Keratinocyte (primary cell): Measurements from ENCODE around the gene DGLUCY. TPM values are rescaled to one million over a fixed set of nuclear protein-coding genes. Genes with fewer than 3 reads are reported as not detected.

Experiments used
- DNase-seq: peaks from one replicate; pipeline ENCODE4 v3.0.0-alpha.2; 2011; ENCODE audit warnings: low read depth, missing footprints, low spot score
- FAIRE-seq: peaks from 2 replicates; lab custom pipeline; 2011; peaks lifted over from hg19 to GRCh38; lab: Jason Lieb, UNC
- H2AFZ ChIP-seq: 2 replicates; pipeline ENCODE4 v1.6.0; 2012; ENCODE audit warnings: low read length, control low read depth, inconsistent platforms; ENCODE audit not compliant: control insufficient read depth
- H3K27ac ChIP-seq: 2 replicates; pipeline ENCODE4 v1.5.1; 2011; ENCODE audit warnings: low read length; ENCODE audit not compliant: control insufficient read depth, insufficient read depth
- H3K27me3 ChIP-seq: 3 replicates; pipeline ENCODE4 v1.6.0; 2011; ENCODE audit warnings: low read length; ENCODE audit not compliant: control insufficient read depth, insufficient read depth; ENCODE audit errors: extremely low read depth
- H3K36me3 ChIP-seq, 2 experiments: 2 replicates in 1 of 2; 3 replicates in 1 of 2; pipeline ENCODE4 v1.5.1; 2011; ENCODE audit warnings: low read length in 2 of 2, mild to moderate bottlenecking in 1 of 2; ENCODE audit not compliant: control insufficient read depth in 2 of 2, insufficient read depth in 2 of 2; ENCODE audit errors: extremely low read depth in 1 of 2
- H3K4me1 ChIP-seq: 3 replicates; pipeline ENCODE4 v1.5.1; 2011; ENCODE audit warnings: low read length; ENCODE audit not compliant: control insufficient read depth, insufficient read depth; ENCODE audit errors: extremely low read depth
- H3K4me2 ChIP-seq: 3 replicates; pipeline ENCODE4 v1.6.0; 2011; ENCODE audit warnings: low read depth, low read length; ENCODE audit not compliant: control insufficient read depth, insufficient read depth; ENCODE audit errors: extremely low read depth
- H3K4me3 ChIP-seq, 3 experiments: fragments of 200-600 bp in 1 of 3; sonication (generic) in 1 of 3; 2 replicates in 2 of 3; 3 replicates in 1 of 3; pipeline ENCODE4 v1.5.1; 2011 to 2016; ENCODE audit warnings: low read length in 3 of 3, mild to moderate bottlenecking in 3 of 3, control low read depth in 2 of 3, inconsistent platforms in 1 of 3, low read depth in 1 of 3, mixed read lengths in 1 of 3, mixed run types in 1 of 3, moderate library complexity in 1 of 3; ENCODE audit not compliant: control insufficient read depth in 2 of 3, insufficient read depth in 2 of 3; ENCODE audit errors: extremely low read depth in 1 of 3
- H3K79me2 ChIP-seq: 2 replicates; pipeline ENCODE4 v1.6.0; 2012; ENCODE audit warnings: low read length; ENCODE audit not compliant: control insufficient read depth, insufficient read depth
- H3K9ac ChIP-seq: 3 replicates; pipeline ENCODE4 v1.6.0; 2011; ENCODE audit warnings: low read length; ENCODE audit not compliant: control insufficient read depth, insufficient read depth; ENCODE audit errors: extremely low read depth
- H3K9me1 ChIP-seq: 3 replicates; pipeline ENCODE4 v1.6.0; 2011; ENCODE audit warnings: low read length; ENCODE audit not compliant: control insufficient read depth, insufficient read depth; ENCODE audit errors: extremely low read depth
- H3K9me3 ChIP-seq: 2 replicates; pipeline ENCODE4 v1.5.1; 2012; ENCODE audit warnings: low read depth, low read length; ENCODE audit not compliant: control insufficient read depth
- H4K20me1 ChIP-seq: 3 replicates; pipeline ENCODE4 v1.6.0; 2011; ENCODE audit warnings: low read length; ENCODE audit not compliant: control insufficient read depth, insufficient read depth; ENCODE audit errors: extremely low read depth
- CTCF ChIP-seq, 3 experiments: IDR thresholded peaks in 1 of 3; conservative IDR thresholded peaks in 1 of 3; optimal IDR thresholded peaks in 1 of 3; 2 replicates in 2 of 3; 3 replicates in 1 of 3; pipeline versions ENCODE3 to v1.5.1; 2011; ENCODE audit warnings: low read length in 3 of 3, mild to moderate bottlenecking in 3 of 3, moderate library complexity in 2 of 3, control low read depth in 1 of 3, inconsistent platforms in 1 of 3; ENCODE audit not compliant: insufficient read depth in 2 of 3; ENCODE audit errors: extremely low read depth in 1 of 3
- EZH2 ChIP-seq: IDR thresholded peaks from one replicate; pipeline ENCODE4 v1.6.1; 2012; ENCODE audit warnings: inconsistent platforms, mild to moderate bottlenecking, low read length, moderate library complexity
- dilution Hi-C: fragments of 300-500 bp; cut with MboI; formaldehyde crosslinking; loops from one replicate; pipeline ENCODE4 v1.7.0; 2020; ENCODE audit warnings: low sequenced_read_pairs; ENCODE audit not compliant: extremely low pct_ligation_motif_present
- polyA plus RNA-seq, 5 experiments: library from polyadenylated mRNA; depleted of rRNA in 3 of 5; stranded (reverse) in 3 of 5; stranded (forward) in 1 of 5; unstranded in 1 of 5; fragments of >200 nt; gene quantifications; 1 replicate in 1 of 5; 2 replicates in 3 of 5; 3 replicates in 1 of 5; pipeline versions ENCODE4 v1.2.1 to v1.2.3, GENCODE V29; 2011 to 2012; ENCODE audit warnings: missing spikeins in 2 of 5, low read depth in 1 of 5, low replicate concordance in 1 of 5

DGLUCY gene
- polyA plus RNA-seq, 1 donor (not counting 4 experiments of a cell fraction or from before 2014, with no cell fraction given) = 19.4 TPM

GRCh38 chr14:91253795-91254323 is 140.0 kb downstream of the DGLUCY start:
- no peak for FAIRE-seq
- no peaks in the 10 kb centered on the region for H3K9me3 ChIP-seq

GRCh38 chr14:91254461-91254860 is 140.6 kb downstream of the DGLUCY start:
- no peaks in the 10 kb centered on the region for H3K36me3 ChIP-seq
- no peaks in the 10 kb centered on the region for H3K9me1 ChIP-seq
- H3K9ac ChIP-seq = no peak overlapping the region
- peaks cover 18% of the 10 kb centered on the region for H3K4me1 ChIP-seq
- H3K9me3 ChIP-seq = no peaks in the 10 kb centered on the region
- DNase-seq (no peak), FAIRE-seq (no peak)
- no peak overlapping the region for H3K4me2 ChIP-seq
- H4K20me1 ChIP-seq = no peaks in the 10 kb centered on the region
- H3K79me2 ChIP-seq = no peaks in the 10 kb centered on the region
- dilution Hi-C loops = no loop called here
- no peak overlapping the region for H2AFZ ChIP-seq
- no peak overlapping the region for H3K27ac ChIP-seq
- H3K4me3 ChIP-seq = no peak overlapping the region
- H3K27me3 ChIP-seq = no peaks in the 10 kb centered on the region
- no peak for TF ChIP-seq EZH2
- no peak for TF ChIP-seq CTCF (optimal IDR thresholded peaks at IDR 0.05 in 1 of 3, IDR thresholded peaks at IDR 0.05 in 1 of 3, conservative IDR thresholded peaks at IDR 0.05 in 1 of 3; ENCODE audit: extremely low read depth in 1 of 3, insufficient read depth in 2 of 3, low read length in 3 of 3)

More at GRCh38 chr14:91253795-91254323, 140.0 kb downstream of the DGLUCY start:
- Histone ChIP-seq H4K20me1 (no peaks in the 10 kb centered on the region), H3K79me2 (no peaks in the 10 kb centered on the region), H3K4me1 (peaks cover 18% of the 10 kb centered on the region), H3K36me3 (no peaks in the 10 kb centered on the region), H3K9me1 (no peaks in the 10 kb centered on the region), H3K9ac (peak overlapping the region; percentile 68), H2AFZ (peak overlapping the region; percentile 62), H3K27ac (no peak overlapping the region), H3K4me2 (peak overlapping the region; percentile 84), H3K4me3 (peak overlapping the region; percentile 44 to 53 (median 51)), H3K27me3 (no peaks in the 10 kb centered on the region)
- dilution Hi-C loops = no loop called here
- DNase-seq = no peak
- no peak for TF ChIP-seq CTCF (optimal IDR thresholded peaks at IDR 0.05 in 1 of 3, IDR thresholded peaks at IDR 0.05 in 1 of 3, conservative IDR thresholded peaks at IDR 0.05 in 1 of 3; ENCODE audit: extremely low read depth in 1 of 3, insufficient read depth in 2 of 3, low read length in 3 of 3)
- TF ChIP-seq EZH2 = no peak
